Muscle of leg (tissue), 11 donors: ENCODE measurements around the gene TMEM50A. TPM values are rescaled to one million over a fixed set of nuclear protein-coding genes. Genes with fewer than 3 reads are reported as not detected.
"Not testable (repeated sequence)": the region's sequence is repeated elsewhere in the genome, so short reads cannot be mapped to it uniquely, and the experiment has no call there.

Source experiments
- DNase-seq: peaks from one replicate; pipeline ENCODE4 v3.0.0; 2013
- H3K27ac ChIP-seq: one replicate; pipeline ENCODE4 v1.5.1; 2013; ENCODE audit warnings: mild to moderate bottlenecking, low read length, control low read depth
- H3K27me3 ChIP-seq: one replicate; pipeline ENCODE4 v1.6.1; 2013; ENCODE audit warnings: low read length; ENCODE audit not compliant: control insufficient read depth, insufficient read depth
- H3K36me3 ChIP-seq: one replicate; pipeline ENCODE4 v1.6.1; 2013; ENCODE audit warnings: low read length; ENCODE audit not compliant: control insufficient read depth, insufficient read depth
- H3K4me1 ChIP-seq: one replicate; pipeline ENCODE4 v1.6.1; 2013; ENCODE audit warnings: low read length; ENCODE audit not compliant: control insufficient read depth, insufficient read depth
- H3K4me3 ChIP-seq: one replicate; pipeline ENCODE4 v1.5.1; 2013; ENCODE audit warnings: low read length, control low read depth
- H3K9me3 ChIP-seq: replicated peaks from 2 replicates; pipeline ENCODE4 v1.6.1; 2013; ENCODE audit warnings: low read depth, low read length; ENCODE audit not compliant: control insufficient read depth
- WGBS: methylation state at CpG from one replicate; pipeline ENCODE4 v1.1.5; 2013; ENCODE audit warnings: missing lambda C conversion rate; ENCODE audit not compliant: insufficient coverage; 5-methylcytosine and 5-hydroxymethylcytosine counted together
- polyA plus RNA-seq, 8 donors: library from polyadenylated mRNA; unstranded; fragments of 120-200 nt; gene quantifications; one replicate each; pipeline versions ENCODE4 v1.2.1 to v1.2.3, GENCODE V29; 2013; ENCODE audit warnings: inconsistent platforms in 1 of 8, low replicate concordance in 1 of 8; ENCODE audit not compliant: insufficient read length in 8 of 8, insufficient read depth in 1 of 8
- total RNA-seq: library from RNA; stranded (reverse); fragments of 120-200 nt; gene quantifications from one replicate; pipeline ENCODE4 v1.2.4, GENCODE V29; 2013

The TMEM50A gene
- total and polyA plus RNA-seq, 9 donors = 39.2 to 86.2 (median 64.0) TPM

DNA sequence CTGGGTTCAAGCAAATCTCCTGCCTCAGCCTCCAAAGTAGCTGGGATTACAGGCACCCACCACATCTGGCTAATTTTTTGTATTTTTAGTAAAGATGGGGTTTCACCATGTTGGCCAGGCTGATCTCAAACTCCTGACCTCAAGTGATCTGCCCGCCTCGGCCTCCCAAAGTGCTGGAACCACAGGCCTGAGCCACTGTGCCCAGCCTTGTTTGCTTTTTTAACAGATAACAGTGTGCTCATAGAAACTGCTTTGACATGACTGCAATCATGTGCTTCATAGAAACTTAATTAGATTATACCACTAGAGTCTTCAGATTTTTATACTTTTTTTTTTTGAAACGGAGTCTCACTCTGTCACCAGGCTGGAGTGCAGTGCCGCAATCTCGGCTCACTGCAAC, 8.8 kb upstream of the TMEM50A start:
- not testable (repeated sequence) for DNase-seq, H3K9me3 ChIP-seq, H3K27me3 ChIP-seq, H3K4me1 ChIP-seq, H3K4me3 ChIP-seq, H3K36me3 ChIP-seq, H3K27ac ChIP-seq
- WGBS = no CpG with 5 or more reads among the region's 5 CpGs

DNA sequence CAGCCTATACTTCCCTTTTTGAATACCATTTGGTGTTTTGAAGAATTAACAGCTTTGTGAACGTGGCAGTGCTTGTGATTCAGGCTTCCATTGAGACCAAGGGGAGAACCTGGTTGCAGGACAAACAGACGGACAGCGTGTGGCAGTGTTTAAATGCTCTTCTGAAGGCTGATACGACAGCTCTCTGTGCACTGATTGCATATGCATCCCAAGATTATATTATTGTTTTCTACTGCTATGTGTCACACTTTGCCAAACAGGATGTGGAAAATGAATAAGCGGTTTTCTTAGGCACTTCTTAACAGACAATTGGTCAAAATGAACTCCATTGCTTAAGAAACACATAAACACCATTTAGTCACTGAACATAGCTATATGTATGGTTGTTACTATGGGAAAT, 8.2 kb upstream of the TMEM50A start:
- peak; percentile 50 for DNase-seq
- WGBS = no CpG with 5 or more reads among the region's 5 CpGs
- H3K9me3 ChIP-seq, H3K4me1 ChIP-seq, H3K36me3 ChIP-seq, H3K4me3 ChIP-seq, H3K27ac ChIP-seq, H3K27me3 ChIP-seq: not testable (repeated sequence)

DNA sequence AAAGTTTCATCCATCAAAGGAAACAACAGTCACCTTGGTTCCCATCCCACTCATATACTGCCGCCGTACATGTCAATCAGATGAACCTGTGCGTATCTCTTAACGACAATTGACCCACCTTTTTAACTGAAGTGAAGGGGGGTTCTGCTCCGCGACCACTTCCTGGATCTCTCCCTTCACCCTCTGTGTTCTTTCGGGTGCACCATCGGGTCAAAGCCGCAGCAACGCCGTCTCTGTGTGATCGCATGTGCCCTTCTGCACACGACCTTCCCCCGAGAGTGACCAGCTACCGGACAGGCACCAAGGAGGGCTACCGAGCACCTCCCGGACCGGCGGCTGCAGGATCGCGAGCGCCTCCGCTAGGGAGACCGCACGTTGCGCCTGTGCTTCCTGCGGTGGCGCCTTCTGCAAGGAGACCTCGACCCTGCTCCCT, 1.2 kb upstream of the TMEM50A start:
- H3K4me1 ChIP-seq, H3K27ac ChIP-seq, H3K9me3 ChIP-seq, H3K27me3 ChIP-seq, H3K36me3 ChIP-seq, DNase-seq: not testable (repeated sequence)
- peak overlapping the region; percentile 41 for H3K4me3 ChIP-seq
- no CpG with 5 or more reads among the region's 29 CpGs for WGBS

DNA sequence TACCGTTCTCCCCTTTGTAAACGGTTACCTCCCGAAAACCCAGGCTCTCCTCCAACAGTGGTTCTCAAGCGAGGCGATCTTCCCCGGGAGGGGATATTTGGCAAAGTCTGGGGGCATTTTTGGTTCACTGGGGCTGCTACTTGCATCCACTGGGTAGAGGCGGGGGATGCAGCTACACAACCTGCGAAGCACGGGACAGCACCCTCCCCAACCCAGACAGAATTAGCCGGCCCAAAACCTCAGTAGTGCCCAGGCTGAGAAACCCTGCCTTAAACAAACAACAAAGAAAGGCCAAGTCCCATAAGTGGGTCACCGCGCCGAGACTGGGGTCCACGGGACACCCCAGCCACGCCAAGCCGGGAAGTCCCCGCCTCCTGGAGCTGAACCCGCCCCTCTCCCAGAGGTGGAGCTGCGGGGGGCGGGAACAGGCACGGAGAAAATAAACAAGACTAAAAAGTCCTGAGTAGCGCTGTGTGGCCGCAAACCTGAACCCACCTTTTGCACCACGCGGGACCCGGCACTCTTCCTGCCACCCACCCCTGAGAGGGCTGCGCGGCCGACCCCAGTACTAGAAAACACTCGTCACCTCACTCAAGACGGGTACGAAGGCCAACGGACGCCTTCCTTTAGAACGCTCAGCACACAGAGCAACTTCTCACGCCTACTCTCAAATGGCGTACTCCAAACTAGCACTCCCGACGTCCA, 499 bp upstream of the TMEM50A start:
- 0% methylated on average over 3 of the region's 39 CpGs for WGBS
- peak overlapping the region; percentile 99 for H3K27ac ChIP-seq
- H3K4me1 ChIP-seq, H3K36me3 ChIP-seq, H3K27me3 ChIP-seq, H3K9me3 ChIP-seq: not testable (repeated sequence)
- peak overlapping the region; percentile 99 for H3K4me3 ChIP-seq
- peak; percentile 20 for DNase-seq

DNA sequence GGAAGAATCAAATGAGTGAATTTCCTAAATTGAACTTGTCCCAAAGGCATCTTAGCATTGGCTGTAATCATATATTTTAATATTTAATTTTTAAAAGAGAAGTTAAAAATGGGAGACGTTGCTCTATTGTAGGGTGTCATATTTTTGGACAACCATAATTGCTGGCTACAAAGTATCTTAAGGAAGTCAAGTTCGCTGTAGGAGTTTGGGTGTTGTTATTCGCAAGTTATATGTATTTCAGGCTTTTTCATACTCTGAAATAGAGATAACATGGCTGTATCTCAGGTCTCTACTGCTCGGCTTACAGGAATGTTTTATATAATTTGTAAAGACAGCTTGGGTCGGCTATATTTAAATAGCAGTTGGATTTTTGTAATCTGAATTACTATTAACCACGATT, 852 bp downstream of the TMEM50A start:
- WGBS = 20% methylated on average over 1 of the region's 6 CpGs
- H3K27ac ChIP-seq = peak overlapping the region; percentile 99
- no peak for DNase-seq
- peaks cover 6% of the 10 kb centered on the region for H3K36me3 ChIP-seq
- H3K9me3 ChIP-seq = no peaks in the 10 kb centered on the region
- H3K27me3 ChIP-seq = no peaks in the 10 kb centered on the region
- H3K4me3 ChIP-seq = peak overlapping the region; percentile 99
- no peaks in the 10 kb centered on the region for H3K4me1 ChIP-seq

DNA sequence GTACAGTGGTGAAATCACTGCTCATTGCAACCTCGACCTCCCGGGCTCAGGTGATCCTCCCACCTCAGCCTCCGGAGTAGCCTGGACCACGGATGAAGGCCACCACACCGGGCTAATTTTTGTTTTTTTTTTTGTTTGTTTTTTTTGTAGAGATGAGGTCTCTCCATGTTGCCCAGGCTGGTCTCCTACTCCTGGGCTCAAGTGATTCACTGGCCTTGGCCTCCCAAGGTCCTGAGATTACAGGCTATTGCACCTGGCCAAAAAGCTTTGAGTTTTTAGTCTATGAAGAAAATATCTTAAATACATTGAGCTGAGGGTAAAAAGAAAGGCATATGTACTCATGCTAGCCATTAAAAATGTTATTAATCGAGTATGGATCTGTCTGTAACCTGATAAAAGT, 3.6 kb downstream of the TMEM50A start:
- no peak for DNase-seq
- Histone ChIP-seq H3K4me1 (no peaks in the 10 kb centered on the region), H3K36me3 (peaks cover 16% of the 10 kb centered on the region), H3K9me3 (no peaks in the 10 kb centered on the region), H3K27me3 (no peaks in the 10 kb centered on the region), H3K27ac (no peak overlapping the region), H3K4me3 (no peak overlapping the region)
- WGBS = 100% methylated on average over 1 of the region's 6 CpGs

DNA sequence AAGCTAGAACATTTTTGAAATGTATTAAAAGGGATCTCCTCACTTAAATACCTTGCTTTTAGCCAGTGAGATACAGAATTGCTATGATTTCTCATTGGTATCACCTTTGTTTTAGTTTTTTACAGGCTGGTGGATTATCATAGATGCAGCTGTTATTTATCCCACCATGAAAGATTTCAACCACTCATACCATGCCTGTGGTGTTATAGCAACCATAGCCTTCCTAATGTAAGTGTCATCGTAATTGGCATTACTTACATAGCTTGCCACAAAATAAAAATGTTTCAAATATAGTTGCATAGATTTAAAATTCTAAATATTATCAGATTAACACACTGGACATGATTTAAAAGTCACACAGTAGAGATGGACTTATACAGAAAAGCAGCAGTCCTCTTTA, 4.7 kb downstream of the TMEM50A start:
- Histone ChIP-seq H3K9me3 (no peaks in the 10 kb centered on the region), H3K4me1 (no peaks in the 10 kb centered on the region), H3K36me3 (peaks cover 17% of the 10 kb centered on the region), H3K27me3 (no peaks in the 10 kb centered on the region), H3K27ac (no peak overlapping the region), H3K4me3 (no peak overlapping the region)
- WGBS = no CpG with 5 or more reads among the region's 1 CpG
- DNase-seq = no peak

DNA sequence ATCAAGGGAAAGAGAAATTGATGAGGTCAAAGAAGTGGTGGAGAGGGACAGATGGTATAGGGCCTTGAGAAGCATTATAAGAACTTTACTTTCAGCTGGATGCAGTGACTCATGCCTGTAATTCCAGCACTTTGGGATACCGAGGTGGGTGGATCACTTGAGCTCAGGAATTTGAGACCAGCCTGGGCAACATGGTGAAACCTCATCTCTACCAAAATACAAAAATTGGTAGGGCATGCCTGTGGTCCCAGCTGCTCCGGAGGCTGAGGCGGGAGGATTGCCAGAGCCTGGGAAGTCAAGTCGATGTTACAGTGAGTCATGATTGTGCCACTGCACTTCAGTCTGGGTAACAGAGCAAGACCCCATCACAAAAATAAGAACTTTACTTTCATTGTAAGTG, 5.7 kb downstream of the TMEM50A start:
- no peak overlapping the region for H3K27ac ChIP-seq
- H3K4me3 ChIP-seq = no peak overlapping the region
- WGBS = 86% methylated on average over 1 of the region's 4 CpGs
- DNase-seq = no peak
- H3K4me1 ChIP-seq = no peaks in the 10 kb centered on the region
- no peaks in the 10 kb centered on the region for H3K27me3 ChIP-seq
- H3K9me3 ChIP-seq = no peaks in the 10 kb centered on the region
- H3K36me3 ChIP-seq = peaks cover 19% of the 10 kb centered on the region

DNA sequence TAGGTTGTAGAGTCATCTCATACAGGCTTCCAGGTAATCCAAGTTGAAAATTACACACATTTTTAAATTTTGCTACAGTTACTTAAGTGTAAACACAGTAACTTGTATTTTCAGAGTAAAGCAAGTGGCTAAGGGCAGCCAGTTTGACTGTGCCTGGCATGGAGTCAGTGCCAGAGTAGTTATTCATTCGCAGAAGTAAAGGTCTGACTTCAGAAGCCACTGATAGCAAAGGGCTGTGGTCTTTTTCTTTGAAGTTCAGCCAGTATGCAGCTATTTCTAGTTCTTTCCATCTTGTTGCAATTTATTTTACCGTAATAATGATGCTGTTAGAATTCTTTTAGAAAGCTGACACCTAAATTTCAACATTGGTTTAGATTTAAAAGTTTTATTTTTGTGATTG, 9.4 kb downstream of the TMEM50A start:
- H3K27ac ChIP-seq = no peak overlapping the region
- DNase-seq = no peak
- no CpG with 5 or more reads among the region's 2 CpGs for WGBS
- no peaks in the 10 kb centered on the region for H3K4me1 ChIP-seq
- H3K4me3 ChIP-seq = no peak overlapping the region
- peaks cover 30% of the 10 kb centered on the region for H3K36me3 ChIP-seq
- H3K27me3 ChIP-seq = no peaks in the 10 kb centered on the region
- H3K9me3 ChIP-seq = no peaks in the 10 kb centered on the region

DNA sequence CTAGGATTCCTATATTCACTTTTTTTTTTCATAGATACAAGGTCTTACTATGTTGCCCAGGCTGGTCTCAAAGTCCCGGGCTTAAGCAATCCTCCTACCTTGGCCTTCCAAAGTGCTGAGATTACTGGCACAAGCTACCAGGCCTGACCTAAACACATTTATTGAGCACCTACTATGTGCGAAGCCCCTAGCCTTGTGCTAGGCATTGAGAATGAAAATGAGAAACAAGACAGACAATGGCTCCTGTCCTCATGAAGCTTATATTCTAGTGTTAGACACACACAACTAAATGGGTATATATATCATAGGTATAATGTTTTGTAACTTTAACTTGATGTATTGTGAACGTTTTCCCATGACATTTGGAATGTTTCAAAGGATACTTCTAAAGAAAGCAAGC, 11.5 kb downstream of the TMEM50A start:
- no peaks in the 10 kb centered on the region for H3K9me3 ChIP-seq
- WGBS = 100% methylated on average over 1 of the region's 3 CpGs
- peaks cover 35% of the 10 kb centered on the region for H3K36me3 ChIP-seq
- no peak overlapping the region for H3K27ac ChIP-seq
- no peak overlapping the region for H3K4me3 ChIP-seq
- no peaks in the 10 kb centered on the region for H3K4me1 ChIP-seq
- no peaks in the 10 kb centered on the region for H3K27me3 ChIP-seq
- DNase-seq = no peak

DNA sequence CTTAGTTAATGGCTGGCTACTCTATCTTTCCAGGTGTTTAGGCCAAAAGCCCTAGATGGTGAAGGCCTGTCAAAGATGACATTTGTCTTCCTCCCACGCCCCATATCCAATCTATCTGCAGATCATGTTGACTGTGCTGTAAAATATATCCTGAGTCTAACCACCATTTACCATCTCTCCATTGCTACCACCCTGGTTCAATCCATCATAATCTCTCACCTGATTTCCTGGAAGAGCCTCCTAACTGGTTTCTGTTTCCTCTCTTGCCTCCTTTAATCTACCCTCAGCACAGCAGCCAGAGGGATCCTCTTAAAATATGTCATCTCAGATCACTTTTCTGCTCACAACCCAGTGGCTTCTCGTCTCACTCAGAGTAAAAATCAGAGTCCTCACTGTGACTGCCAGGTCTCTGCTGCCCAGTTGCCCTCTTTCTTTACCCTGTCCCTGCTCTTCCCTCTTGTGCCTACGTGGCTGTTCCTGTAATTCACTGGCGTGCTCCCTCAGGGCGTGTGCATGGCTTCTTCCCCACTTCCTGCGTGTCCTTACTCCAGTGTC, 17.8 kb downstream of the TMEM50A start:
- H3K4me1 ChIP-seq = no peaks in the 10 kb centered on the region
- H3K36me3 ChIP-seq = peaks cover 40% of the 10 kb centered on the region
- WGBS = 80% methylated on average over 5 of the region's 6 CpGs
- DNase-seq = no peak
- H3K27ac ChIP-seq = no peak overlapping the region
- H3K9me3 ChIP-seq = no peaks in the 10 kb centered on the region
- H3K4me3 ChIP-seq = no peak overlapping the region
- no peaks in the 10 kb centered on the region for H3K27me3 ChIP-seq
